ENCODE data around the gene CAPN11.

The CAPN11 gene

DNA sequence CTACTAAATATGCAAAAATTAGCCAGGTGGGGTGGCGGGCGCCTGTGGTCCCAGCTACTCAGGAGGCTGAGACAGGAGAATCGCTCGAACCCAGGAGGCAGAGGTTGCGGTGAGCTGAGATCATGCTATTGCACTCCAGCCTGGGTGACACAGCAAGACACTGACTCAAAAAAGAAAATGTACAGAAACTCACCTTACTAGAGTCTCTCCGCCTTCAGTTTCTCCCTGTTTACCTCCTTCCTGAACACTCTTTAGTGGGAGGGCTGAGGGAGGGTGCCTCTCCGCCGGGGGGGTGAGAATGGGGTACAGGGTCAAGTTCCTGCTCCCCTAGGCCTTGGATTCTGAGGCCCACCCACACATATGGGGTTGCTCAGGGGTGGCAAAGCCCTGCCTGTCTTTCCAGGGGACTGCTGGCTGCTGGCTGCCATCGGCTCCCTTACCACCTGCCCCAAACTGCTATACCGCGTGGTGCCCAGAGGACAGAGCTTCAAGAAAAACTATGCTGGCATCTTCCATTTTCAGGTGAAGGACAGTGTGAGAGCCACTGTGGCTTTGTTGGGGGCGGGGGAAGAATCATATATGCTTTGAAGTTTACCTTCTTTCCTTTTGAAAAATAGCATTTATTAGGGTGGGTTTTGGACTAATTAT lies 13.4 kb downstream of the CAPN11 start:
- no peak for TF ChIP-seq Cebpa-rat (IDR thresholded peaks at IDR 0.05)
- Histone ChIP-seq H3K27me3 (peaks cover 0 to 7% (median 0%) of the 10 kb centered on the region in 11 experiments; a peak in 2 of 22 replicates), H3K4me3 (no peak overlapping the region), H4K20me1 (peaks cover 0 to 11% (median 0%) of the 10 kb centered on the region in 11 experiments; a peak in 3 of 22 replicates), H3K36me3 (no peaks in the 10 kb centered on the region), H3K4me2 (peak overlapping the region in 5 of 11 experiments; percentile 16 to 39 (median 36); a peak in 5 of 22 replicates), H3K4me1 (peaks cover 21 to 53% (median 33%) of the 10 kb centered on the region in 10 experiments), H3K9me3 (replicated peaks in 1 of 11) (no peaks in the 10 kb centered on the region), H3K27ac (no peak overlapping the region), H3K9ac (0 out of 22 replicates have a peak overlapping the region, but pooled peaks of 1 of the 11 experiments have one; percentile 16)

DNA sequence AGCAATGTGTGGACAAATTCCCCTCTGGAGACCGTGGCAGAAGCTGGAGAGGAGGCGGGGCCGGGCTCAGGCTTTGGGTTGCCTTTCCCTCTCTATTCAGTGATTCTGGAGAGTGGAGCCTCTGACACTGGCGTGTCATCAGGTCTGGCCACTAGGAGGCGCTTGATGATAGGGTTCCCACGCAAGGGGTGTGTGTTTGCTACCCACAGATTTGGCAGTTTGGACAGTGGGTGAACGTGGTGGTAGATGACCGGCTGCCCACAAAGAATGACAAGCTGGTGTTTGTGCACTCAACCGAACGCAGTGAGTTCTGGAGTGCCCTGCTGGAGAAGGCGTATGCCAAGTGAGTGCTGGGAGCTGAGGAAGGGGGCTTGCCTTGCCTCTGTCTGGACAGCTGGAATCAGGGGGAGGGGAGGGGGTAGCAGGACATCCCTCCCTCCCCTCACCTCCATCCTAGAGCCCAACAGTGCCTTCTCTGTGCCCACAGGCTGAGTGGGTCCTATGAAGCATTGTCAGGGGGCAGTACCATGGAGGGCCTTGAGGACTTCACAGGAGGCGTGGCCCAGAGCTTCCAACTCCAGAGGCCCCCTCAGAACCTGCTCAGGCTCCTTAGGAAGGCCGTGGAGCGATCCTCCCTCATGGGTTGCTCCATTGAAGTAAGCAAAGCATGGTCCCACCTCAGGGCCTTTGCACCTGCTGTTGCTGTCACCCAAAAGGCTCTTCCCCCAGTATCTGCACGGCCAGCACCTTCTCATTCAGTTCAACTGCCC lies 14.3 kb downstream of the CAPN11 start:
- Histone ChIP-seq H3K36me3 (no peaks in the 10 kb centered on the region), H3K4me1 (peaks cover 23 to 53% (median 35%) of the 10 kb centered on the region in 10 experiments), H3K4me2 (peak overlapping the region in 9 of 11 experiments; percentile 11 to 54 (median 33); a peak in 12 of 22 replicates), H3K9me3 (replicated peaks in 1 of 11) (no peaks in the 10 kb centered on the region), H3K27me3 (peaks cover 0 to 7% (median 0%) of the 10 kb centered on the region in 11 experiments; a peak in 2 of 22 replicates), H3K4me3 (no peak overlapping the region), H3K9ac (no peak overlapping the region), H4K20me1 (peaks cover 0 to 13% (median 0%) of the 10 kb centered on the region in 11 experiments; a peak in 3 of 22 replicates), H3K27ac (no peak overlapping the region)
- TF ChIP-seq Cebpa-rat (IDR thresholded peaks at IDR 0.05), result no peak

DNA sequence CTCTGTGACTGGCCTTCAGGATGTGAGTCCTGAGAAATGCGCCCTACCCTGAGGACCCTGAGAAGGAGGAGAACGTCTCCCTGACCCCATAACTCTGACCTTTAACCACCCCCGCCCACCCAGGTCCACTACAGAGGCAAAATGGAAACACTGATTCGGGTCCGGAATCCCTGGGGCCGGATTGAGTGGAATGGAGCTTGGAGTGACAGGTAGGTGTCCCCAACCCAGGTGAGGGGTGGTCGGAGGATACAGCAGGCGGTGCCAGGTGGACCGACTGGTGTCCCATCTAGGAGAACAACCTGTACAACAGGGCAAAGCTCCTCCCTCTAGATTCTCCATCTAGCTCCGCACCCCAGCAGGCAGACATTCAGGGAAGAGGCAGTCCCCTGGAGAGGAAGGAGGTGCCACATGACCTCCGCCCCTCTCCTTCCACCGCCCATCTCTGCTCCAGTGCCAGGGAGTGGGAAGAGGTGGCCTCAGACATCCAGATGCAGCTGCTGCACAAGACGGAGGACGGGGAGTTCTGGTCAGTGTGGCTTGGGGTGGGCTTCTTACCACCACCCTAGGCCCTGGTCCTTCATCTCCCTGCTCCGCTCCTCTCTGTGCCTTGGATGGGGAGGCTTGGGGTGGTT lies 17.6 kb downstream of the CAPN11 start:
- H4K20me1 ChIP-seq, result peaks cover 0 to 22% (median 0%) of the 10 kb centered on the region in 11 experiments; a peak in 3 of 22 replicates
- peaks cover 24 to 49% (median 38%) of the 10 kb centered on the region in 10 experiments for H3K4me1 ChIP-seq
- H3K4me3 ChIP-seq, result peak overlapping the region; percentile 28 to 70 (median 53); a peak in 18 of 20 replicates
- TF ChIP-seq Cebpa-rat (IDR thresholded peaks at IDR 0.05), result no peak
- peak overlapping the region in 7 of 11 experiments; percentile 17 to 66 (median 57); a peak in 11 of 22 replicates for H3K27ac ChIP-seq
- H3K36me3 ChIP-seq, result no peaks in the 10 kb centered on the region
- 0 out of 22 replicates have a peak, but pooled peaks cover 0 to under 1% (median 0%) of the 10 kb centered on the region in 11 experiments for H3K27me3 ChIP-seq
- peak overlapping the region; percentile 82 to 100 (median 97) for H3K4me2 ChIP-seq
- H3K9ac ChIP-seq, result peak overlapping the region in 10 of 11 experiments; percentile 2 to 63 (median 45); a peak in 16 of 22 replicates
- no peaks in the 10 kb centered on the region; a peak in 1 of 22 replicates for H3K9me3 ChIP-seq (replicated peaks in 1 of 11)

DNA sequence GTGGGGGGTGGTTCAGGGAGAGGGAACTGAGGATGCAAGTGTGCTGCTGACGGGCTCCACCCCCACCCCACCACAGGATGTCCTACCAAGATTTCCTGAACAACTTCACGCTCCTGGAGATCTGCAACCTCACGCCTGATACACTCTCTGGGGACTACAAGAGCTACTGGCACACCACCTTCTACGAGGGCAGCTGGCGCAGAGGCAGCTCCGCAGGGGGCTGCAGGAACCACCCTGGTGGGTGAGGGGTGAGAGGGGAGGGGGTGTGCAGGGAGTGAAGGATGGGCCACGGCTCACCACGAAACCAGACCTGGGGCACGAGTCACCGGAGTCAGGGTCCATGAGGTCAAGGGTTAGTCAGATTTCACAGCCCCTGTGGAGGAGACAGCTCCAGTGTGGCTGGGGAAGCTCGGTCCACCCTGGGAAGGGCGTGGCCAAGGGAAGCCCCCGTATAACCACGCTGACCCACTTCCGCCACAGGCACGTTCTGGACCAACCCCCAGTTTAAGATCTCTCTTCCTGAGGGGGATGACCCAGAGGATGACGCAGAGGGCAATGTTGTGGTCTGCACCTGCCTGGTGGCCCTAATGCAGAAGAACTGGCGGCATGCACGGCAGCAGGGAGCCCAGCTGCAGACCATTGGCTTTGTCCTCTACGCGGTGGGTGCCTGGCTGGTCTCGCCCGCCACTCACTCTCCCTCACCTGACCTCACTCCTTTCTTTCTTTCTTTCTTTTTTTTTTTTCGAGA lies 18.3 kb downstream of the CAPN11 start:
- no peaks in the 10 kb centered on the region for H3K36me3 ChIP-seq
- no peaks in the 10 kb centered on the region for H3K27me3 ChIP-seq
- peak overlapping the region; percentile 28 to 70 (median 53); a peak in 19 of 20 replicates for H3K4me3 ChIP-seq
- H3K4me1 ChIP-seq, result peaks cover 24 to 49% (median 38%) of the 10 kb centered on the region in 10 experiments
- H3K27ac ChIP-seq, result peak overlapping the region in 9 of 11 experiments; percentile 11 to 66 (median 53); a peak in 13 of 22 replicates
- H3K4me2 ChIP-seq, result peak overlapping the region; percentile 82 to 100 (median 97)
- H3K9ac ChIP-seq, result peak overlapping the region; percentile 12 to 63 (median 42); a peak in 18 of 22 replicates
- no peaks in the 10 kb centered on the region; a peak in 1 of 22 replicates for H3K9me3 ChIP-seq (replicated peaks in 1 of 11)
- H4K20me1 ChIP-seq, result peaks cover 0 to 22% (median 0%) of the 10 kb centered on the region in 11 experiments; a peak in 3 of 22 replicates
- TF ChIP-seq Cebpa-rat (IDR thresholded peaks at IDR 0.05), result no peak

DNA sequence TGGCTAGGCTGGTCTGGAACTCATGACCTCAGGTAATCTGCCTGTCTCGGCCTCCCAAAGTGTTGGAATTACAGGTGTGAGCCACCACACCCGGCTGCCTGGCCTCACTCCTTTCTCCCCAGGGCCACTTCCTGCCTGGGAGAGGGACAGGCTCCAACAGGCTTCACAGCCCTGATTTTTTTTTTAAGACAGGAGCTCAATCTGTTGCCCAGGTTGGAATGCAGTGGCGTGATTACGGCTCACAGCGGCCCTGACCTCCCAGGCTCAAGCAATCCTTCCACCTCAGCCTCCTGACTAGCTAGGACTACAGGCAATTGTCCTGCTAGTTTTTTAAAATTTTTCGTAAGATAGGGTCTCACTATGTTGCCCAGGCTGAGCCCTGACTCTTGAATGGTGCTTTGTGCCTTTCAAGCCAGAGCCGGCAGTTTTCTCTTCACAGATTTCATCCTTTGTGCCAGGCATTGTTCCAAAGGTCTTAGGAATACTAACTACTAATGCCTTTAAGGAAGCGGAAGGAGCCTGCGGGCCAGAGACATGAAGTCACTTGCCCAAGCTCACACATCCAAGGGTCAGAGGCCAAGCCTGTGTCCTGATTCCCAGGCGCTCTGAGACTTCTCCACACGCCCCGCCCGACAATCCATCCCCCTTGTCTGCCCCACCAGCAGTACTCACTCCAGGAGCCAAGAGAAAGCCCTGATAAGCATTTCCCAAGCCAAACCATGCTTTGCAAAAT lies 19.2 kb downstream of the CAPN11 start:
- Histone ChIP-seq H3K36me3 (no peaks in the 10 kb centered on the region), H3K9ac (peak overlapping the region in 3 of 11 experiments; percentile 15 to 50 (median 36); a peak in 2 of 22 replicates), H3K4me2 (peak overlapping the region; percentile 82 to 100 (median 97)), H3K9me3 (replicated peaks in 1 of 11) (no peaks in the 10 kb centered on the region; a peak in 1 of 22 replicates), H3K4me3 (0 out of 20 replicates have a peak overlapping the region, but pooled peaks of 1 of the 10 experiments have one; percentile 70), H3K4me1 (peaks cover 21 to 42% (median 31%) of the 10 kb centered on the region in 10 experiments), H4K20me1 (peaks cover 0 to 22% (median 0%) of the 10 kb centered on the region in 11 experiments; a peak in 3 of 22 replicates), H3K27ac (no peak overlapping the region; a peak in 1 of 22 replicates), H3K27me3 (no peaks in the 10 kb centered on the region)
- TF ChIP-seq Cebpa-rat (IDR thresholded peaks at IDR 0.05), result no peak

DNA sequence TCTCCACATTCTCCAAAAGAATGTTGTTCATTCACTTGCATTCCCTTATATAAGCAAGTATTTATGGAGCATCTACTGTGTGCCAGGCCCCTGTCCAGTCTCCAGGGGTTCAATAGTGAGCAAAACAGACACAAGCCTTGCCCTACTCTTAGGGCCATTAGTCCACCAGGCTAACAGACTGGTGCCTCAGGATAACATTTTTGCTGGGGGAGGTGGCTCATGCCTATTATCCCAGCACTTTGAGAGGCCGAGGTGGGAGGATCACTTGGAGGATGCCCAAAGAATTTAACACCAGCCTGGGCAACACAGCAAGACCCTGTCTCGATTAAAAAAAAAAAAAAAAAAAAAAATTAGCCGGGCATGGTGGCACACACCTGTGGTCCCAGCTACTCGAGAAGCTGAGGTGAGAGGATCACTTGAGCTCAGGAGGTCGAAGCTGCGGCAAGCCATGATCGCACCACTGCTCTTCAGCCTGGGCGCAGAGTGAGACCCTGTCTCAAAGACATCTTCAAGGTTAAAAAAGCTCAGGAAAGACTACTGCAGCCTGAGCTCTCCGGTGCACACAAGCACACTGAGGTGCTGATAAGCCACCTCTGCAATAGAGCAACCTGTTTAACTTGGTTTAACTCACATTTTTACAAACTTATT lies 19.9 kb downstream of the CAPN11 start:
- TF ChIP-seq Cebpa-rat (IDR thresholded peaks at IDR 0.05), result no peak
- no peak overlapping the region for H3K9ac ChIP-seq
- H3K4me2 ChIP-seq, result no peak overlapping the region; a peak in 1 of 22 replicates
- peaks cover 0 to 22% (median 0%) of the 10 kb centered on the region in 11 experiments; a peak in 2 of 22 replicates for H4K20me1 ChIP-seq
- peaks cover 19 to 39% (median 27%) of the 10 kb centered on the region in 10 experiments for H3K4me1 ChIP-seq
- no peaks in the 10 kb centered on the region for H3K27me3 ChIP-seq
- no peak overlapping the region for H3K27ac ChIP-seq
- H3K9me3 ChIP-seq (replicated peaks in 1 of 11), result no peaks in the 10 kb centered on the region; a peak in 1 of 22 replicates
- H3K36me3 ChIP-seq, result no peaks in the 10 kb centered on the region
- no peak overlapping the region for H3K4me3 ChIP-seq

DNA sequence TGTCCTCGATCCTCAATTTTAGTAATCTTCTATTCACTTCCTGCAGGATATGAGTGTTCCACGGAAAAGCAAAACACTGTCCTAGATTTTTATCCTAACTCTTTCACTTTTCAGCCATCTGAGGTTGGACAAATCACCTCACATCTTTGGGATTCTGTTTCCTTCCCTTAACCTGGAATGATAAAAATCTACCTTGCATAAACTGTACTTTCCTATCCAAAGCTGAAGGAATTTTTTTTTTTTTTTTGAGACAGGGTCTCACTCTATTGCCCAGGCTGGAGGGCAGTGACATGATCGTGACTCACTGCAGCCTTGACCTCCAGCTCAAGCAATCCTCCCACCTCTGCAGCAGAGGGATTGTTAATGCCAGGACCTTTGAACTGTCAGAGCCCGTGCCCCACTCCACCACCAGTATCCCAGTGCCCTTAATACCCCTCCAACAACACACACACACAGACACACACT lies 20.5 kb downstream of the CAPN11 start:
- H3K9me3 ChIP-seq (replicated peaks in 1 of 11), result no peaks in the 10 kb centered on the region; a peak in 1 of 22 replicates
- H3K27me3 ChIP-seq, result no peaks in the 10 kb centered on the region
- no peaks in the 10 kb centered on the region for H3K36me3 ChIP-seq
- H3K4me3 ChIP-seq, result no peak overlapping the region
- no peak for TF ChIP-seq Cebpa-rat (IDR thresholded peaks at IDR 0.05)
- H3K4me2 ChIP-seq, result no peak overlapping the region
- peaks cover 0 to 22% (median 0%) of the 10 kb centered on the region in 11 experiments; a peak in 2 of 22 replicates for H4K20me1 ChIP-seq
- no peak overlapping the region for H3K27ac ChIP-seq
- H3K4me1 ChIP-seq, result peaks cover 19 to 39% (median 27%) of the 10 kb centered on the region in 10 experiments
- no peak overlapping the region for H3K9ac ChIP-seq
